GM13976 (cell line): ENCODE data around the gene SSTR5.

Source experiments
- DNase-seq: peaks from one replicate; pipeline ENCODE4 v3.0.0; 2012; ENCODE audit warnings: low spot score
- CTCF ChIP-seq: IDR thresholded peaks from 2 replicates; pipeline ENCODE4 v1.5.1; 2012; ENCODE audit warnings: borderline replicate concordance, mild to moderate bottlenecking; ENCODE audit not compliant: insufficient read depth; ENCODE audit errors: extremely low read depth, missing control alignments, control extremely low read depth
- in situ Hi-C: fragments of 300-500 bp; cut with MboI; formaldehyde crosslinking; loops from one replicate; pipeline ENCODE4 v1.12.0; 2022; ENCODE audit warnings: low sequenced_read_pairs, mixed read lengths, inconsistent platforms; ENCODE audit not compliant: unreplicated experiment

The SSTR5 gene

DNA sequence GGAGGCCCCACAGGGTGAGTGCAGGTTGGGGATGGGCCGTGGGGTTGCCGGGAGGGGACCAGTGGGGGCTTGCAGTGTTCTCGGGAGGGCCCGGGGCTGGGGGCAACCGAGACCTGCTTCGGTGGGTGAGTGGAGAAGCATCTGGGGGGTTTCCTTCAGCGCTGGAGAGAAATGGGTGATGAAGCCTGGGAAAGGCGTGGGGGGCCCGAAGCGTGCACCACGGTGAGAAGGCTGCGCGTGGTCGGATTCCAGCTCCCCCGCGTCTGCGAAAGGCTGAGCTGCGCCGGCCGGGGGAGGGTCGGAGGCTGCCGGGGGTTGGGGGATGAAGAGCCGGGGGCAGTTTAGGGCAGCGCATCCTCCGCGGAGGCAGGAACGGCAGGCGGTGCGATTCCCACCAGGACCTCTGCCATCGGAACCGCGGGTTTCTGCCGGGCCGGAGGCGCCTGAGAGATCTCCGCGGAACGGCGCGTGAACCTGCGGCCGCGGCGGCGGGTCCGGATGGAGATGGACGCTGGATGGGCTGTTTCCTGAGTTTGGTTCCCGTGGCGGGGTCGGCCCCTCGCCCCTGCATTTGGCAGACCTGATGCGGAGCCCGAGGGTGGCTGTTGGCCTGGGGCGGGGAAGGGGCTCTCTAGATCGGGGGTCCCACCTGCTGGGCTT lies 6.9 kb upstream of the SSTR5 start:
- TF ChIP-seq CTCF, result no peak
- in situ Hi-C loops, result no loop called here
- DNase-seq, result no peak

DNA sequence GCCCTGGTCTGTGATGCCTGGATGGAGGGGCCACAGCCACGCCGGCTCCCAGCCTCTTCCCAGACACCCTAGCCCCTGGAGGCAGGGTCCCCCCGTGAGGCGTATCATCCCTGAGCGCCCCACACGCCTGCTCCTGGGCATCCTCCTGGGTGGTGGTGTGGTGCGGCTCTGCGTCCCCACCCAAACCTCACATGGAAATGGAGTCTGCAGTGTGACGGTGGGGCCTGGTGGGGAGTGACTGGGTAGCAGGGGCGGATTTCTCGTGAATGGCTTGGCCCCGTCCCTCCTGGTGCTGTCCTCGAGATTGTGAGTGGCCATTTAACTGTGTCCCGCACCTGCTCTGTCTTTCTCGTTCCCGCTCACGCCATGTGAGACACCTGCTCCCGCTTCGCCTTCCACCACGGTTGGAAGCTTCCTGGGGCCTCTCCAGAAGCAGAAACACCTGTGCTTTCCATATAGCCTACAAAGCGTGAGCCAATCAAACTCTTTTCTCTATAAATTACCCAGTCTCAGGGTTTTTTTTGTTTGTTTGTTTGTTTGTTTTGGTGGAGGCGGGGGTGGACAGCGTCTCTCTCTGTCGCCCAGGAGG lies 5.9 kb upstream of the SSTR5 start:
- in situ Hi-C loops, result no loop called here
- TF ChIP-seq CTCF, result no peak
- no peak for DNase-seq

- DNase-seq, result no peak
- TF ChIP-seq CTCF, result no peak
- in situ Hi-C loops, result no loop called here
Measured at GRCh38 chr16:1067629-1068028, 4.9 kb upstream of the SSTR5 start.

- no peak for DNase-seq
- in situ Hi-C loops, result no loop called here
- TF ChIP-seq CTCF, result no peak
Measured at GRCh38 chr16:1068451-1068850, 4.1 kb upstream of the SSTR5 start.

- TF ChIP-seq CTCF, result no peak
- no peak for DNase-seq
- in situ Hi-C loops, result no loop called here
Measured at GRCh38 chr16:1069154-1069553, 3.4 kb upstream of the SSTR5 start.

- no peak for DNase-seq
- in situ Hi-C loops, result no loop called here
- no peak for TF ChIP-seq CTCF
Measured at GRCh38 chr16:1070084-1070863, 2.3 kb upstream of the SSTR5 start.
